GM23248 (cell line): Measurements from ENCODE around the gene SRGN. TPM values are rescaled to one million over a fixed set of nuclear protein-coding genes. Genes with fewer than 3 reads are reported as not detected.

Source experiments
- DNase-seq: peaks from one replicate; pipeline ENCODE4 v3.0.0-alpha.2; 2015
- H2AFZ ChIP-seq: fragments of 200-600 bp; sonication (generic); 2 replicates; pipeline ENCODE4 v1.6.1; 2016; ENCODE audit warnings: antibody characterized with exemption
- H3F3A ChIP-seq: fragments of 200-600 bp; sonication (generic); 2 replicates; pipeline ENCODE4 v1.6.1; 2016; ENCODE audit warnings: mild to moderate bottlenecking, antibody characterized with exemption, mixed run types; ENCODE audit not compliant: insufficient read depth
- H3K27ac ChIP-seq: fragments of 200-600 bp; sonication (generic); 2 replicates; pipeline ENCODE4 v1.5.1; 2016; ENCODE audit warnings: mild to moderate bottlenecking
- H3K27me3 ChIP-seq: fragments of 200-600 bp; sonication (generic); replicated peaks from 2 replicates; pipeline ENCODE4 v1.6.1; 2016; ENCODE audit warnings: mild to moderate bottlenecking; ENCODE audit not compliant: insufficient read depth
- H3K36me3 ChIP-seq: fragments of 200-600 bp; sonication (generic); 2 replicates; pipeline ENCODE4 v1.6.1; 2016; ENCODE audit warnings: low read depth, mild to moderate bottlenecking
- H3K4me1 ChIP-seq: fragments of 200-600 bp; sonication (generic); 2 replicates; pipeline ENCODE4 v1.6.1; 2016; ENCODE audit warnings: mild to moderate bottlenecking; ENCODE audit not compliant: insufficient read depth
- H3K4me2 ChIP-seq: fragments of 200-600 bp; sonication (generic); one replicate; pipeline ENCODE4 v1.6.1; 2016; ENCODE audit warnings: mild to moderate bottlenecking; ENCODE audit not compliant: unreplicated experiment
- H3K4me3 ChIP-seq: fragments of 200-600 bp; sonication (generic); 2 replicates; pipeline ENCODE4 v1.5.1; 2016; ENCODE audit warnings: mild to moderate bottlenecking
- H3K79me2 ChIP-seq: fragments of 200-600 bp; sonication (generic); 2 replicates; pipeline ENCODE4 v1.6.1; 2016; ENCODE audit warnings: mild to moderate bottlenecking; ENCODE audit not compliant: insufficient read depth
- H3K9ac ChIP-seq: fragments of 200-600 bp; sonication (generic); 2 replicates; pipeline ENCODE4 v1.6.1; 2016; ENCODE audit warnings: mild to moderate bottlenecking
- H3K9me2 ChIP-seq: fragments of 200-600 bp; sonication (generic); 2 replicates; pipeline ENCODE4 v1.6.1; 2016; ENCODE audit warnings: mixed run types, mild to moderate bottlenecking, moderate library complexity; ENCODE audit not compliant: insufficient read depth
- H3K9me3 ChIP-seq: fragments of 200-600 bp; sonication (generic); one replicate; pipeline ENCODE4 v1.6.1; 2017; ENCODE audit warnings: low read depth
- H4K20me1 ChIP-seq: fragments of 200-600 bp; sonication (generic); 2 replicates; pipeline ENCODE4 v1.6.0; 2016; ENCODE audit not compliant: insufficient read depth
- EZH2 ChIP-seq: fragments of 200-600 bp; sonication (generic); IDR thresholded peaks from 2 replicates; pipeline ENCODE4 v1.6.1; 2018; ENCODE audit warnings: antibody characterized with exemption, mild to moderate bottlenecking; ENCODE audit not compliant: insufficient read depth, poor library complexity, severe bottlenecking
- EZH2phosphoT487 ChIP-seq: fragments of 200-600 bp; sonication (generic); IDR thresholded peaks from 2 replicates; pipeline ENCODE4 v1.6.1; 2018; ENCODE audit warnings: antibody characterized with exemption, moderate library complexity, mild to moderate bottlenecking, low read depth; ENCODE audit not compliant: insufficient read depth
- WGBS, 2 experiments: methylation state at CpG; one replicate each; pipeline ENCODE4 v1.1.6; 2015 to 2017; ENCODE audit warnings: low lambda C conversion rate in 2 of 2, low coverage in 1 of 2; ENCODE audit errors: missing lambda C conversion rate in 2 of 2; 5-methylcytosine and 5-hydroxymethylcytosine counted together
- in situ Hi-C: fragments of 300-500 bp; cut with MboI; formaldehyde crosslinking; loops from 2 replicates; pipeline ENCODE4 v1.15.0; 2020
- polyA plus RNA-seq: library from polyadenylated mRNA; unstranded; fragments of >200 nt; fragmentation: Nextera tagmentation; extraction: Ambion mirVana; gene quantifications from 2 replicates; pipeline ENCODE4 v1.2.1, GENCODE V29; 2016
- small RNA-seq: library from RNA; depleted of rRNA; stranded (forward); fragments of <200 nt; gene quantifications from one replicate; pipeline ENCODE3, GENCODE V24; 2014; ENCODE audit warnings: low read depth, low replicate concordance
- total RNA-seq: library from RNA; depleted of rRNA; stranded (reverse); fragments of >200 nt; shearing (Covaris generic); gene quantifications from 2 replicates; pipeline ENCODE4 v1.2.3, GENCODE V29; 2014; rRNA removed

SRGN gene
- total and polyA plus RNA-seq, 2 experiments from 2014 or later = 89.9 to 136 TPM

- Histone ChIP-seq H3K36me3 (no peaks in the 10 kb centered on the region), H3K27ac (no peak overlapping the region), H3K9ac (no peak overlapping the region), H3K9me2 (no peaks in the 10 kb centered on the region), H4K20me1 (no peaks in the 10 kb centered on the region; the same call in 1 of the 2 replicates), H3K4me2 (no peak overlapping the region), H3K4me3 (no peak overlapping the region), H3K4me1 (0 out of 2 replicates have a peak, but pooled peaks cover 5% of the 10 kb centered on the region), H3K9me3 (no peaks in the 10 kb centered on the region), H3K79me2 (peaks cover 100% of the 10 kb centered on the region), H3F3A (no peaks in the 10 kb centered on the region), H2AFZ (no peak overlapping the region), H3K27me3 (no peaks in the 10 kb centered on the region)
- in situ Hi-C loops = no loop called here
- 97 to 100% methylated on average over 8 of the region's 8 CpGs for WGBS, 2 experiments
- DNase-seq = no peak
- TF ChIP-seq EZH2phosphoT487 (no peak), EZH2 (no peak)
Measured at GRCh38 chr10:69145864-69146263, 58.0 kb downstream of the SRGN start.

- Histone ChIP-seq H2AFZ (no peak overlapping the region), H3K9ac (no peak overlapping the region), H3F3A (no peaks in the 10 kb centered on the region), H3K9me2 (no peaks in the 10 kb centered on the region), H3K4me3 (no peak overlapping the region), H3K27ac (no peak overlapping the region), H3K4me2 (no peak overlapping the region), H4K20me1 (no peaks in the 10 kb centered on the region; the same call in 1 of the 2 replicates), H3K36me3 (no peaks in the 10 kb centered on the region), H3K9me3 (no peaks in the 10 kb centered on the region), H3K79me2 (peaks cover 100% of the 10 kb centered on the region), H3K4me1 (0 out of 2 replicates have a peak, but pooled peaks cover 5% of the 10 kb centered on the region), H3K27me3 (no peaks in the 10 kb centered on the region)
- no peak for DNase-seq
- in situ Hi-C loops = no loop called here
- TF ChIP-seq EZH2phosphoT487 (no peak), EZH2 (no peak)
- WGBS, 2 experiments = 70 to 78% methylated on average over 2 of the region's 2 CpGs
Measured at GRCh38 chr10:69146759-69147158, 58.9 kb downstream of the SRGN start.

- TF ChIP-seq EZH2phosphoT487 (no peak), EZH2 (no peak)
- Histone ChIP-seq H3K4me3 (no peak overlapping the region), H3K9me2 (no peaks in the 10 kb centered on the region), H3K27me3 (no peaks in the 10 kb centered on the region), H3K36me3 (peaks cover 10% of the 10 kb centered on the region; the same call in 1 of the 2 replicates), H3K9ac (no peak overlapping the region), H3K4me1 (no peaks in the 10 kb centered on the region), H3F3A (no peaks in the 10 kb centered on the region), H3K4me2 (no peak overlapping the region), H3K27ac (no peak overlapping the region), H2AFZ (no peak overlapping the region), H4K20me1 (peaks cover 4% of the 10 kb centered on the region), H3K9me3 (no peaks in the 10 kb centered on the region), H3K79me2 (peaks cover 98% of the 10 kb centered on the region)
- no peak for DNase-seq
- WGBS, 2 experiments = 93 to 97% methylated on average over 3 of the region's 3 CpGs
- in situ Hi-C loops = no loop called here
Measured at GRCh38 chr10:69151984-69152383, 64.1 kb downstream of the SRGN start.

GRCh38 chr10:69153227-69153626 is 65.3 kb downstream of the SRGN start:
- Histone ChIP-seq H4K20me1 (peaks cover 4% of the 10 kb centered on the region), H3K27ac (no peak overlapping the region), H3K4me2 (no peak overlapping the region), H3K79me2 (peaks cover 95% of the 10 kb centered on the region), H2AFZ (no peak overlapping the region), H3K4me1 (no peaks in the 10 kb centered on the region), H3K9me2 (no peaks in the 10 kb centered on the region), H3F3A (no peaks in the 10 kb centered on the region), H3K27me3 (no peaks in the 10 kb centered on the region), H3K36me3 (peaks cover 14% of the 10 kb centered on the region), H3K4me3 (no peak overlapping the region), H3K9ac (no peak overlapping the region), H3K9me3 (no peaks in the 10 kb centered on the region)
- in situ Hi-C loops = no loop called here
- no peak for DNase-seq
- TF ChIP-seq EZH2 (no peak), EZH2phosphoT487 (no peak)
- 94 to 97% methylated on average over 6 of the region's 6 CpGs for WGBS, 2 experiments

Small RNAs within 50 kb of the gene (small RNA-seq; reads per million reads assigned to genes)
- gene RF00017 = not detected

Other genes with a start within 250 kb of the SRGN start
- gene DDX50, start 186.8 kb upstream of the SRGN start, total RNA-seq = 49.0 and 63.4 TPM in 2 replicates
- 40.4 and 43.6 TPM in 2 replicates for gene DDX50, start 186.8 kb upstream of the SRGN start, polyA plus RNA-seq
- 68.2 and 77.8 TPM in 2 replicates for gene DDX21, start 131.9 kb upstream of the SRGN start, total RNA-seq
- gene DDX21, start 131.9 kb upstream of the SRGN start, polyA plus RNA-seq = 24.1 and 24.7 TPM in 2 replicates
- gene KIFBP, start 99.3 kb upstream of the SRGN start, total RNA-seq = 56.5 and 58.3 TPM in 2 replicates
- 53.9 and 54.0 TPM in 2 replicates for gene KIFBP, start 99.3 kb upstream of the SRGN start, polyA plus RNA-seq
- 24.4 and 25.3 TPM in 2 replicates for gene VPS26A, start 36.1 kb downstream of the SRGN start, total RNA-seq
- 79.4 and 82.0 TPM in 2 replicates for gene VPS26A, start 36.1 kb downstream of the SRGN start, polyA plus RNA-seq
- 18.2 and 29.9 TPM in 2 replicates for gene SUPV3L1, start 92.1 kb downstream of the SRGN start, total RNA-seq
- 28.1 and 29.8 TPM in 2 replicates for gene SUPV3L1, start 92.1 kb downstream of the SRGN start, polyA plus RNA-seq
- gene HKDC1, start 132.2 kb downstream of the SRGN start, total RNA-seq = 0.13 and 0.32 TPM in 2 replicates
- 0.33 and 0.34 TPM in 2 replicates for gene HKDC1, start 132.2 kb downstream of the SRGN start, polyA plus RNA-seq
- gene HK1, start 190.4 kb downstream of the SRGN start, total RNA-seq = 96.6 and 99.4 TPM in 2 replicates
- gene HK1, start 190.4 kb downstream of the SRGN start, polyA plus RNA-seq = 134 and 137 TPM in 2 replicates